ENCODE results near the gene RNFT1. TPM values are rescaled to one million over a fixed set of nuclear protein-coding genes. Genes with fewer than 3 reads are reported as not detected.

RNFT1 gene
- total and polyA plus RNA-seq, 10 of the 15 experiments (the other 5 are each of a cell fraction or from before 2014, with no cell fraction given): 7.7 to 20.2 (median 12.1) TPM

GRCh38 chr17:59907467-59907866, 57.1 kb downstream of the RNFT1 start:
- H3K9ac ChIP-seq (ENCODE audit: control insufficient read depth, insufficient read depth, low read length): no peak overlapping the region
- in situ Hi-C loops (cut with MboI): no loop called here
- intact Hi-C loops (cut with micrococcal nuclease; ENCODE audit: unreplicated experiment): no loop called here
- TF ChIP-seq POU2F2 (IDR thresholded peaks at IDR 0.05; ENCODE audit: borderline replicate concordance, low read depth, low read length) (no peak), BACH1 (IDR thresholded peaks at IDR 0.05; ENCODE audit: borderline replicate concordance) (no peak), HDAC2 (IDR thresholded peaks at IDR 0.05) (no peak), GABPA (IDR thresholded peaks at IDR 0.05; ENCODE audit: low read depth) (no peak)
- no peaks in the 10 kb centered on the region for H4K20me1 ChIP-seq (ENCODE audit: control insufficient read depth, insufficient read depth)
- no peaks in the 10 kb centered on the region for H3K4me1 ChIP-seq (ENCODE audit: control insufficient read depth, insufficient read depth, low read length)
- ATAC-seq (no peak), DNase-seq (ENCODE audit: low read depth, low spot score) (no peak), FAIRE-seq (no peak)
- H3K4me3 ChIP-seq: no peak overlapping the region
- H3K36me3 ChIP-seq (ENCODE audit: control insufficient read depth in 2 of 2, insufficient read depth in 2 of 2, low read length in 1 of 2): peaks cover 0 to 3% of the 10 kb centered on the region in 2 experiments; a peak in 1 of 4 replicates
- no peaks in the 10 kb centered on the region for H3K27me3 ChIP-seq (replicated peaks in 1 of 2; ENCODE audit: control insufficient read depth in 2 of 2, insufficient read depth in 2 of 2, low read length in 1 of 2)
- POLR2A ChIA-PET: no interaction called here
- no peak overlapping the region for H3K27ac ChIP-seq (ENCODE audit: control insufficient read depth, insufficient read depth)
- CTCF ChIA-PET: interaction anchor here (0.7 kb wide), 1 partner anchor 65 kb away, joined by 3 read pairs; no protein-coding TSS in a partner anchor
- no peaks in the 10 kb centered on the region for H3K9me3 ChIP-seq (replicated peaks; ENCODE audit: control insufficient read depth, insufficient read depth, low read length)
- 95% methylated on average over 3 of the region's 3 CpGs for WGBS (ENCODE audit: insufficient coverage, insufficient replicate concordance, low lambda C conversion rate, missing lambda C conversion rate)
- peaks cover 20% of the 10 kb centered on the region for H3K79me2 ChIP-seq (ENCODE audit: control insufficient read depth, insufficient read depth, low read length)
- H2AFZ ChIP-seq (ENCODE audit: control insufficient read depth, low read depth, low read length): no peak overlapping the region
- no TSS peak for BruUV-seq (replicated peaks)
- RAD21 ChIA-PET (ENCODE audit: unreplicated experiment): no interaction called here
- no peak overlapping the region for H3K4me2 ChIP-seq (ENCODE audit: control insufficient read depth, insufficient read depth)
- SMC1A ChIA-PET (ENCODE audit: uncharacterized antibody, unreplicated experiment): no interaction called here

GRCh38 chr17:59903455-59903854, 61.1 kb downstream of the RNFT1 start:
- ChIA-PET POLR2A (no interaction called here), SMC1A (ENCODE audit: uncharacterized antibody, unreplicated experiment) (interaction anchor here (0.6 to 2.4 kb wide), 2 partner anchors 11 to 568 kb away, joined by 3 to 7 read pairs; no protein-coding TSS in a partner anchor), CTCF (interaction anchor here (3.8 kb wide), 1 partner anchor 11 kb away, joined by 23 read pairs; no protein-coding TSS in a partner anchor), RAD21 (ENCODE audit: unreplicated experiment) (no interaction called here)
- Histone ChIP-seq H3K79me2 (ENCODE audit: control insufficient read depth, insufficient read depth, low read length) (peaks cover 41% of the 10 kb centered on the region), H4K20me1 (ENCODE audit: control insufficient read depth, insufficient read depth) (no peaks in the 10 kb centered on the region), H2AFZ (ENCODE audit: control insufficient read depth, low read depth, low read length) (no peak overlapping the region), H3K27ac (ENCODE audit: control insufficient read depth, insufficient read depth) (no peak overlapping the region), H3K4me2 (ENCODE audit: control insufficient read depth, insufficient read depth) (no peak overlapping the region), H3K27me3 (replicated peaks in 1 of 2; ENCODE audit: control insufficient read depth in 2 of 2, insufficient read depth in 2 of 2, low read length in 1 of 2) (no peaks in the 10 kb centered on the region), H3K4me3 (no peak overlapping the region), H3K36me3 (ENCODE audit: control insufficient read depth in 2 of 2, insufficient read depth in 2 of 2, low read length in 1 of 2) (no peaks in the 10 kb centered on the region; a peak in 1 of 4 replicates), H3K9ac (ENCODE audit: control insufficient read depth, insufficient read depth, low read length) (no peak overlapping the region), H3K9me3 (replicated peaks; ENCODE audit: control insufficient read depth, insufficient read depth, low read length) (no peaks in the 10 kb centered on the region), H3K4me1 (ENCODE audit: control insufficient read depth, insufficient read depth, low read length) (no peaks in the 10 kb centered on the region)
- DNase-seq (ENCODE audit: low read depth, low spot score): no peak
- FAIRE-seq: no peak
- BruUV-seq (replicated peaks): no TSS peak
- intact Hi-C loops (cut with micrococcal nuclease; ENCODE audit: unreplicated experiment) (no loop called here), in situ Hi-C loops (cut with MboI) (no loop called here)
- TF ChIP-seq ETV6 (conservative IDR thresholded peaks at IDR 0.05 in 1 of 2, IDR thresholded peaks at IDR 0.05 in 1 of 2; ENCODE audit: borderline replicate concordance in 1 of 2, low read depth in 1 of 2) (peak in 1 of 2 experiments; percentile 34; a peak in 1 of 4 replicates), MTA3 (IDR thresholded peaks at IDR 0.05; ENCODE audit: borderline replicate concordance, low read length) (no peak)
- 69% methylated on average over 2 of the region's 2 CpGs for WGBS (ENCODE audit: insufficient coverage, insufficient replicate concordance, low lambda C conversion rate, missing lambda C conversion rate)
- no peak for ATAC-seq

Small RNA genes lying within 50 kb of the gene (small RNA-seq; reads per million reads assigned to genes)
- not detected for gene RPS29P21

Other genes with a start within 250 kb of the RNFT1 start
- gene TUBD1, start 71.8 kb downstream of the RNFT1 start, total RNA-seq (2014; rRNA removed): 9.2 and 9.4 TPM in 2 replicates
- gene TUBD1, start 71.8 kb downstream of the RNFT1 start, total RNA-seq (2014; rRNA removed; fragmentation: Illumina TruSeq; extraction: Trizol): 7.8 and 9.3 TPM in 2 replicates
- gene TUBD1, start 71.8 kb downstream of the RNFT1 start, total RNA-seq (2021): 7.7 TPM in 2 replicates
- 10.8 and 13.3 TPM in 2 replicates for gene TUBD1, start 71.8 kb downstream of the RNFT1 start, polyA plus RNA-seq (2011; rRNA removed)
- 8.7 and 12.3 TPM in 2 replicates for gene TUBD1, start 71.8 kb downstream of the RNFT1 start, polyA plus RNA-seq (2014; fragmentation: Illumina TruSeq; extraction: Trizol)
- 1 to 10 TPM; 5.3 to 6.6 TPM for gene TUBD1, start 71.8 kb downstream of the RNFT1 start, polyA plus RNA-seq (2014; fragmentation: Nextera tagmentation; extraction: Ambion mirVana)
- gene TUBD1, start 71.8 kb downstream of the RNFT1 start, polyA plus RNA-seq (2014; rRNA removed): 6.1 and 7.0 TPM in 2 replicates
- 10 to 100 TPM in 1 of 2 experiments, 1 to 10 TPM in 1; 8.0 to 10.3 TPM for gene TUBD1, start 71.8 kb downstream of the RNFT1 start, polyA plus RNA-seq (2016; fragmentation: Nextera tagmentation; extraction: Ambion mirVana)
- gene RPS6KB1, start 71.6 kb downstream of the RNFT1 start, total RNA-seq (2014; rRNA removed): 24.3 and 26.3 TPM in 2 replicates
- 29.4 and 30.1 TPM in 2 replicates for gene RPS6KB1, start 71.6 kb downstream of the RNFT1 start, total RNA-seq (2014; rRNA removed; fragmentation: Illumina TruSeq; extraction: Trizol)
- gene RPS6KB1, start 71.6 kb downstream of the RNFT1 start, total RNA-seq (2021): 32.9 and 33.2 TPM in 2 replicates
- gene RPS6KB1, start 71.6 kb downstream of the RNFT1 start, polyA plus RNA-seq (2011; rRNA removed): 23.6 and 31.5 TPM in 2 replicates
- gene RPS6KB1, start 71.6 kb downstream of the RNFT1 start, polyA plus RNA-seq (2014; fragmentation: Illumina TruSeq; extraction: Trizol): 32.5 and 38.5 TPM in 2 replicates
- 10 to 100 TPM in 1 of 2 experiments, 1 to 10 TPM in 1; 6.6 to 11.5 TPM for gene RPS6KB1, start 71.6 kb downstream of the RNFT1 start, polyA plus RNA-seq (2014; fragmentation: Nextera tagmentation; extraction: Ambion mirVana)
- 20.4 and 24.1 TPM in 2 replicates for gene RPS6KB1, start 71.6 kb downstream of the RNFT1 start, polyA plus RNA-seq (2014; rRNA removed)
- 10 to 100 TPM; 27.8 to 29.5 TPM for gene RPS6KB1, start 71.6 kb downstream of the RNFT1 start, polyA plus RNA-seq (2016; fragmentation: Nextera tagmentation; extraction: Ambion mirVana)
- 11.7 and 12.3 TPM in 2 replicates for gene HEATR6, start 114.2 kb upstream of the RNFT1 start, total RNA-seq (2014; rRNA removed)
- gene HEATR6, start 114.2 kb upstream of the RNFT1 start, total RNA-seq (2014; rRNA removed; fragmentation: Illumina TruSeq; extraction: Trizol): 9.4 and 9.9 TPM in 2 replicates
- 12.9 and 15.1 TPM in 2 replicates for gene HEATR6, start 114.2 kb upstream of the RNFT1 start, total RNA-seq (2021)
- gene HEATR6, start 114.2 kb upstream of the RNFT1 start, polyA plus RNA-seq (2011; rRNA removed): 10.5 and 13.4 TPM in 2 replicates
- 12.8 and 17.2 TPM in 2 replicates for gene HEATR6, start 114.2 kb upstream of the RNFT1 start, polyA plus RNA-seq (2014; fragmentation: Illumina TruSeq; extraction: Trizol)
- gene HEATR6, start 114.2 kb upstream of the RNFT1 start, polyA plus RNA-seq (2014; fragmentation: Nextera tagmentation; extraction: Ambion mirVana): 1 to 10 TPM; 3.4 to 5.2 TPM
- 7.7 and 11.6 TPM in 2 replicates for gene HEATR6, start 114.2 kb upstream of the RNFT1 start, polyA plus RNA-seq (2014; rRNA removed)
- 10 to 100 TPM in 1 of 2 experiments, 1 to 10 TPM in 1; 8.4 to 10.9 TPM for gene HEATR6, start 114.2 kb upstream of the RNFT1 start, polyA plus RNA-seq (2016; fragmentation: Nextera tagmentation; extraction: Ambion mirVana)
- gene CA4, start 185.2 kb upstream of the RNFT1 start, total RNA-seq (2014; rRNA removed): not detected in 2 replicates
- not detected in 2 replicates for gene CA4, start 185.2 kb upstream of the RNFT1 start, total RNA-seq (2014; rRNA removed; fragmentation: Illumina TruSeq; extraction: Trizol)
- gene CA4, start 185.2 kb upstream of the RNFT1 start, total RNA-seq (2021): not detected in 2 replicates
- 0.20 and 0.31 TPM in 2 replicates for gene CA4, start 185.2 kb upstream of the RNFT1 start, polyA plus RNA-seq (2011; rRNA removed)
- gene CA4, start 185.2 kb upstream of the RNFT1 start, polyA plus RNA-seq (2014; fragmentation: Illumina TruSeq; extraction: Trizol): 0.13 TPM in 1 of 2 replicates, not detected in the other
- gene CA4, start 185.2 kb upstream of the RNFT1 start, polyA plus RNA-seq (2014; fragmentation: Nextera tagmentation; extraction: Ambion mirVana): not detected
- gene CA4, start 185.2 kb upstream of the RNFT1 start, polyA plus RNA-seq (2014; rRNA removed): not detected in 2 replicates
- not detected for gene CA4, start 185.2 kb upstream of the RNFT1 start, polyA plus RNA-seq (2016; fragmentation: Nextera tagmentation; extraction: Ambion mirVana)

Measured in GM12878 (cell line).